K562 treated with DMSO at 1 percent for 24 hours (cell line): Measurements from ENCODE around the gene TMCO5A. TPM values are rescaled to one million over a fixed set of nuclear protein-coding genes. Genes with fewer than 3 reads are reported as not detected.

Source experiments
- total RNA-seq: library from RNA; unstranded; fragments of 300-600 nt; gene quantifications from 2 replicates; pipeline ENCODE4 v1.2.3, GENCODE V29; 2022; ENCODE audit warnings: low read depth; ENCODE audit not compliant: insufficient read depth

Gene TMCO5A
- not detected in 2 replicates for total RNA-seq

GRCh38 chr15:37934340-37934739 is at the start of gene TMCO5A:
TSS of gene TMCO5A (plus strand) at chr15:37934640. CDS start at chr15:37936324, 1,684 bp downstream.

